Activated CD4-positive, CD25-positive, alpha-beta regulatory T cell treated with anti-CD3 and anti-CD28 coated beads, Interleukin-2, amount 50 U/mL, for 24 hours (primary cell): ENCODE results near the gene NAGS.
"Not testable (repeated sequence)": the region's sequence is repeated elsewhere in the genome, so short reads cannot be mapped to it uniquely, and the experiment has no call there.

Experiments
- ATAC-seq, 2 donors: fragments of 150-1000 bp; cut with Tn5 transposase; one replicate each; pipeline ENCODE4 v1.10.0; 2021; ENCODE audit warnings: mild to moderate bottlenecking in 1 of 2, moderate library complexity in 1 of 2

NAGS gene, protein sequence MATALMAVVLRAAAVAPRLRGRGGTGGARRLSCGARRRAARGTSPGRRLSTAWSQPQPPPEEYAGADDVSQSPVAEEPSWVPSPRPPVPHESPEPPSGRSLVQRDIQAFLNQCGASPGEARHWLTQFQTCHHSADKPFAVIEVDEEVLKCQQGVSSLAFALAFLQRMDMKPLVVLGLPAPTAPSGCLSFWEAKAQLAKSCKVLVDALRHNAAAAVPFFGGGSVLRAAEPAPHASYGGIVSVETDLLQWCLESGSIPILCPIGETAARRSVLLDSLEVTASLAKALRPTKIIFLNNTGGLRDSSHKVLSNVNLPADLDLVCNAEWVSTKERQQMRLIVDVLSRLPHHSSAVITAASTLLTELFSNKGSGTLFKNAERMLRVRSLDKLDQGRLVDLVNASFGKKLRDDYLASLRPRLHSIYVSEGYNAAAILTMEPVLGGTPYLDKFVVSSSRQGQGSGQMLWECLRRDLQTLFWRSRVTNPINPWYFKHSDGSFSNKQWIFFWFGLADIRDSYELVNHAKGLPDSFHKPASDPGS

DNA sequence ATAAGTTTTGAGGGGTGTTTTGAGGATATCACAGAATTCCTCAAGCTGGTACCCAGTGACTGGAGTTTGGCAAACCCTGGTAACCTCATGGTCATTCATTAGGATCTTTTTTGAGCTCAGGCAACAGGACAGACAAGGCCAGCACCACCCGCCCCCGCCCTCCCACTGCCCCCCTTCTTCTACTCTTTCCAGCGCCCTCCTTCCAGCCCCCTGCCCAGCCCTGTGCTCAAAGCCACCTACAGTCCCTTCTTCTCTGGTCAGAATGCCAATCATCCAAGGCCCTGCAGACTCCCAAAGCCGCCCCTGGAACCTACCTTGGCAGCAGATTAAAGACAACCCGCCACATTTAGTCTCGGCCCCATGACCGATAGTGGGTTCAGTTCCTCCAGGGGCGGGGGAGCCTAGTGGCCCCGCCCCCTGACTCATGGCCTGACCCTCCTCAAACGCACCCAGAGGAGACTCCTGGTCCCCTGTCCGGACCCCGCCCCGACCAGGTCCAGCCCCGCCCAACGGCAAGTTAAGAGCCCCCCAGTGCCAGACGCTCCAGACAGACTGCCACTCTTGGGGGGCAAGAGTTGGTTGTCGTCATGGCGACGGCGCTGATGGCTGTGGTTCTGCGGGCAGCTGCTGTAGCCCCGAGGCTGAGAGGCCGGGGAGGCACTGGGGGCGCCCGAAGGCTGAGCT, at the start of gene NAGS:
Gene NAGS, plus strand, starts transcription at position 546 of the 684 bp plus-strand sequence. Its CDS starts 42 bp downstream, at position 588.
- ATAC-seq = no peak

DNA sequence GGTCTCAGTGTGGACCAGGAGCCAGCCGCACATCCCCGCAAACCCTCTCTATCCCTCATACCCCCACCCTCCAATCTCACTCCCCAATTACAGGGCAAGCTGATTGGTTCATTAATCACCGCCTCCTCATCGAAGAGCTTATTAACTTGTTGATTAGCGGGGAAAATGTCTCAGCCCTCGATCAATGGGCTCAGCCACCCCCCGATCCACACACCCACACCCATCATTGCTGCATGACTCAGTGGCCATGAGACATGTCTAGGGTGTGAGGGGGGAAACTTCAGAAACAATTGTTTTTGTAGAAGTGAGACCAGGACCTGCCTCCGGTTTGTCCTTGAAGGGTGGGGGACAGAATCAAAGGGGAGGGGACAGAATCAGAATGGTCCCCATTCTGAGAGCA, 48.2 kb upstream of the NAGS start:
- ATAC-seq = no peak

DNA sequence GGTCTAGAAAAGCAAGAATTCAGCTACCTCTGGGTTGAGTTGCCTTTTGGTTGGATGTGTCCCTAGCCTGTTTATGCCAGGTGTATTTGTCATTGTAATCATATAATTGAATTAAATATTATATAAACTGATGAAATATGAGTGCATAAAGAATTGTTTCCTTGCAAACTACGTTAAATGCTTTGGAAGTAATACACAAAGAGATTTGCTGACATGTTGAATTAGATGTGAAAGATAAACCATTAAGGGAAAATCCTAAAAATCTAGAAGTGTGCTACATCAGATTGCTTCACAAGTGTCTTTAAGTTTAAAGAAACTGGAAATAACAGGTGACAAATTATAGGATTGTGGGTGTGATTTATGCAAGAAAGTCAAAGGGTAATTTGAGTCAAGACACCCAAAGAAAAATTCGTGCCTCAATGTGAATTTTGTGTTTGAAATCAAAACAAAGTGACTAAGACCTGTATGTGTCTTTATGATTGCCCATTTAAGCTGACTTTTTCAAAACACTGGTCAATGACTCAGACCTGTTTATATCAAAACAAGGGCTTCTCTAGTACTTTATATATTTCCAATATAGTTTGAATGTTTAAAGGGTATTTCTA, 45.6 kb upstream of the NAGS start:
- ATAC-seq = peak in 1 of 2 donors; percentile 7

DNA sequence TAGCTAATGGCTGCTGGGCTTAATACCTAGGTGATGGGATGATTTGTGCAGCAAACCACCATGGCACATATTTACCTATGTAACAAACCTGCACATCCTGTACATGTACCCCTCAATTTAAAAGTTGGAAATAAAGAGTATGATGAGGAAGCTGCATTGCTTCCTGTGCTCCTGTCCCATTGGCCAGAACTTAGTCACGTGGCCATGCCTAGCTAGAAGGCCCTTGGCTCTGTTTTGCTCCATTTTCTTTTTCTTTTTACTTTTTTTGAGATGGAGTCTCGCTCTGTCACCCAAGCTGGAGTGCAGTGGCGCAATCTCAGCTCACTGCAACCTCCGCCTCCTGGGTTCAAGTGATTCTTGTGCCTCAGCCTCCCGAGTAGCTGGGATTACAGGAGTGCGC, 43.1 kb upstream of the NAGS start:
- ATAC-seq = not testable (repeated sequence)

DNA sequence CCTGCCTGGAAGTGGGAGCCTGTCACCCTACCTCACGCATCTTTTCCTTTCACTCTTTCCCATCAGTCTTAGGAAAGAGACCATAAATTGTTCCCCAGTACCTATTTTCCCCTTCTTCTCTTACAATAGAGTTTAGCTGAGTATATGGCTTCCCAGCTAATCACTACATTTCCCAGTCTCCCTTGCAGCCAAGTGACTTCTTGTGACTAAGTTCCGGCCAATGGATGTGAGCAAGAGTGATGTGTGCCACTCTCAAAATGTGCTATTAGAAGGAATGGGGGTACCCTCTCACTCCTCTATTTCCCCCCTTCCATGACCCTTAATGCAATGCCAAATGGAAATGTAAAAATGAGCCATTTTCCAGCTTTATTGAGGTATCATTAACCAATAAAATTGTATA, 42.5 kb upstream of the NAGS start:
- no peak for ATAC-seq

DNA sequence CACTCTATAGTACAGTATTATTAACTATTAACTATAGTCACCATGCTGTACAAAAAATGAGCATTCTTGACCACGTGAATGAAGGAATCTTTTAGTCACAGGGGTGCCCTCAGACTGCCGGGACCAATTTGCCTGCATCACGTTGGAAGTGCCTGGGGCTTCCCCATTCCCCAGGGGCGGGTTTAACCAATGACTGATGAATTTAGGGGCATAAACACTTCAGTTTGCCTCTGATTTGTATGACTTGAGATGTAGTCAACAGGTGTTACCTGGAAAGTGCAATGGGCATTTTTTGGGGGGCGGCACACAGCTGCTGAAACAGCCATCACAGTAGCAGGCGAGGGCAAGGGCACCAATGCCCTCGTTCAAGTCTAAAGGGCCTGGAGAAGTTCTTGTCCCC, 41.9 kb upstream of the NAGS start:
- ATAC-seq = no peak

DNA sequence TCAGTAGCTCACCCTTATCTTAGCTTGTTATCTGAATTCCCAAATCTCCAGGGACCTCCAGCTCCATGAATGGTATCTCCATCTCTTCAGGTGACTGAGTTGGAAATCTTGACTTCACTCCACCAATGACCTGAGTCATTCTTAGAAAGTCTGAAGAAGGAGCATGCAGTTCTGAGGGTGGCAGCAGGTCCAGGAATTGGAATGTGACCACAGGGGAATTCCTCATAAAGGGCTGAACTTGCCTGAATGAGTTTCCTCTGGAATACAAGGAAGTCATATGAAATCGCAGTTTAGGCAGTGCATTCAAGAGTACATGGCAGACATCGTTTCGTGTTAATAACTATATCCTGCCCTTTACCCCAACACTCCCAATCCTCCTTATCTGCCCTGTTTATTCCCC, 38.1 kb upstream of the NAGS start:
- no peak for ATAC-seq

DNA sequence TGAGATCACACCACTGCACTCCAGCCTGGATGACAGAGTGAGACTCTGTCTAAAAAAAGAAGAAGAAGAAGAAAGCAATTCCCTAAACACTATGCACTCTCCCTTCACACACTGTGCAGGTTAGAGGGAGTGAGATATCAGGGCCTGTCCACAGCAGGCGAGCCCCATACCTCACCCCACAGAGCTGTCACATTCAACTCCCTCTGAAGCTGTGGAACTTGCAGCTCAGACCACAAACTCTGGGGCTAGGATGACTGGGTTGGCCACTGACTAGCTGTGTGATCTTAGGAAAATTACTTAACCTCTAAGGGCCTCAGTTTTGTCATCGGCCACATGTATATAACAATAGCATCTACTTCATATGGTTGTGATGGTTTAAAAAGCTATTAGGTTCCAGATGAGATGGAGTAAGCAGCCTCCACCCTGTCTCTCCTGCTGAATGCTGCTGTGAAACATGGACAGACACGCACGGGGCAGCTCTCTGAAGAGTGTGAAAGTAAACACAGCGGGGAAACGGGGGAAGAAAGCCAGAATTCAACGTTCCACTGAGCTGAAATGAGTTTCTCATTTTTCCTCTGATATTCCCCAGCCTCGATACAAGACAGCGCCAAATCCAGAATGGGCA, 37.1 kb upstream of the NAGS start:
- no peak for ATAC-seq

DNA sequence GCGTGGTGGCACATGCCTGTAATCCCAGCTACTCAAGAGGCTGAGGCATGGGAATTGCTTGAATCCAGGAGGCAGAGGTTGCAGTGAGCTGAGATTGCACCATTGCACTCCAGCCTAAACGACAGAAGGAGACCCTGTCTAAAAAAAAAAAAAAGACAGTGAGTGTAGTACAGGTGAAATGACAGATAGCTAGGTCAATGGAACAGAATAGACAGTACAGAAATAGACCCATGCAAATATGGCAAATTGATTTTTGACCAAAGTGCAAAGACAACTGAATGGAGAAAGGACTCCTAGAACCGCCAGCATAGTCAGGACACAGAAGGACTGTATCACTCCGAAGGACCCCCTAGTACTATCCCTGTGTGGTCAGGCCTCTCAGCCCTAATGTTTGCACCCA, 34.1 kb upstream of the NAGS start:
- ATAC-seq = no peak

DNA sequence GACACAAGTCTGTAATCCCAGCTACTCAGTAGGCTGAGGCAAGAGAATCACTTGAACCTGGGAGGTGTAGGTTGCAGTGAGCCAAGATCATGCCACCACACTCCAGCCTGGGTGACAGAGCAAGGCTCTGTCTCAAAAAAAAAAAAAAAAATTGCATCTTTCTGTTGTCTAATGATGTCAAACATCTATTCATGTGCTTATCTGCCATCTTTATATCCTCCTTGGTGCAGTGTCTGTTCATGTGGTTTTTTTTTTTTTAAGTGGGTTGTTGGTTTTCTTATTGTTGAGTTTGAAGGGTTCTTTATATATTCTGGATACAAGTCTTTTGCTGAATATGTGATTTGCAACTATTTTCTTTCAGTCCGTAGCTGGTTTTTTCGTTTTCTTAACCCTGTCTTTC, 33.0 kb upstream of the NAGS start:
- not testable (repeated sequence) for ATAC-seq

DNA sequence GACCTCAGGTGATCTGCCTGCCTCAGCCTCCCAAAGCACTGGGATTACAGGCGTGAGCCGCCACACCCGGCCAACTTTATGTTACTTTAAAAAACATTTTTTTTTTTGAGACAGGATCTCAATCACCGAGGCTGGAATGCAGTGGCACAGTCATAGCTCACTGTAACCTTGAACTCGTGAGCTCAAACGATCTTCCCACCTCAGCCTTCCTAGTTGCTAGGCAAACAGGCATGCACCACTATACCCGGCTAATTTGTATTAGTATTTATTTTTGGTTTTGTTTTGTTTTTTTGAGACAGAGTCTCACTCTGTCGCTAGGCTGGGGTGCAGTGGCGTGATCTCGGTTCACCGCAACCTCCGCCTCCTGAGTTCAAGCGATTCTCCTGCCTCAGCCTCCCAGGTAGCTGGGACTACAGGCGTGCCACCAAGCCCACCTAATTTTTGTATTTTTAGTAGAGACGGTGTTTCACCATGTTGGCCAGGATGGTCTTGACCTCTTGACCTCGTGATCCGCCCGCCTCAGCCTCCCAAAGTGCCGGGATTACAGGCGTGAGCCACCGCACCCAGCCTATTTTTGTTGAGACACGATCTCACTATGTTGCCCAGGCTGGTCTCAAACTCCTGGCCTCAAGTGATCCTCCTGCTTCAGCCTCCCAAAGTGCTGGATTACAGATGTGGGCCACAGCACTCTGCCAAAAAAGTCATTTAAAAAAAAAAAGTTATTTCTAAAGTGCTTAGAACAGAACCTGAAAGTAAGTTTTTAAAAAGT, 31.8 kb upstream of the NAGS start:
- not testable (repeated sequence) for ATAC-seq

DNA sequence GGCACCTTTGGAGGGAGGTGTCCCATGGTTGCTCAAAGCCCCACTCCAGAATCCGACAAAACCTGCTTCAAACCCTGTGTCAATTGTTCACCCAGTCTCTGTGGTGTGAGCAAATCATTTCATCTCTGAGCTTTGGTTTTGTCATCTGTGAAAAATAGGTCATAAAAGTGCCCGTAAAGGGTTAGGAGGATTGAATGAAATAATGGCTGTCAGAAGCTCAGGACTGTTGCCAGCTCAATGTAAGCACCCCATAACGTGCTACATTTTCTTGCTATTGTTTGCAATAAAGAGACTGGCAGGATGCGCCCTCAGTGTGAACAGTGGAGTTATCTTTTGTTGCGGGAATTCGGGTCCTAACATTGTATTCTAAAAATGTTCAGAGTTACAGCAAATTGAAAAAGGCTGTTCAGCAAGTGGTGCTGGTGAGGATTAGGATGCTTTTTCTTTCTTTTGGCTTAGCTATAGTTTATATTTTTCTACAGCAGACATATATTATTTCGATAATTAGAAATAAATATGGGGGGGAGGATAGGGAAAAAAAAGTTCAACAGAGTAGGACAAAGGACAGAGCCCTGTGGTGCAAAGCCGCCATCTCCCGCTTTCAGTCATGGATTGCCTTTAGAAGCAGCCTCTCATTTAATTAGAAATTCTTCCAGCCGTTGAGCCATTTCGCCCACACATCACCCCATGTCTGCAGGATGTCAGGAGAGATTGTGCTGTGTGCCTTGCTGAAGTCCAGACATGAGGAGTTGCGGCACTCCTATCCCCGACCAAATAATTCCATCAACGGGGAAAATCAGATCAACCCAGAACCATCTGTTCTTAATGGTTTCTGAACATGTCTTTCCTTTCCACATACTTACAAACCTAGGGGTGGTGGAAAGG, 29.8 kb upstream of the NAGS start:
- ATAC-seq = no peak

DNA sequence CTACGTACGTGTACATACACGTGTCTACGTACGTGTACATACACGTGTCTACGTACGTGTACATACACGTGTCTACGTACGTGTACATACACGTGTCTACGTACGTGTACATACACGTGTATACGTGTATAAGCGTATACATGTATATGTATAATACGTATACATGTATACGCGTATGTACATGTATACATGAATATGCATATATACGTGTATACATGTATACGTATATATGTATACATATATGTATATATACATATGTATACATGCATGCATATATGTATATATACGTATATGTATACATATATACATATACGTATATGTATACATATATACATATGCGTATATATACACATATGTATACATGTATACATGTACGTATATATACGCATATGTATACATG, 28.5 kb upstream of the NAGS start:
- no peak for ATAC-seq

DNA sequence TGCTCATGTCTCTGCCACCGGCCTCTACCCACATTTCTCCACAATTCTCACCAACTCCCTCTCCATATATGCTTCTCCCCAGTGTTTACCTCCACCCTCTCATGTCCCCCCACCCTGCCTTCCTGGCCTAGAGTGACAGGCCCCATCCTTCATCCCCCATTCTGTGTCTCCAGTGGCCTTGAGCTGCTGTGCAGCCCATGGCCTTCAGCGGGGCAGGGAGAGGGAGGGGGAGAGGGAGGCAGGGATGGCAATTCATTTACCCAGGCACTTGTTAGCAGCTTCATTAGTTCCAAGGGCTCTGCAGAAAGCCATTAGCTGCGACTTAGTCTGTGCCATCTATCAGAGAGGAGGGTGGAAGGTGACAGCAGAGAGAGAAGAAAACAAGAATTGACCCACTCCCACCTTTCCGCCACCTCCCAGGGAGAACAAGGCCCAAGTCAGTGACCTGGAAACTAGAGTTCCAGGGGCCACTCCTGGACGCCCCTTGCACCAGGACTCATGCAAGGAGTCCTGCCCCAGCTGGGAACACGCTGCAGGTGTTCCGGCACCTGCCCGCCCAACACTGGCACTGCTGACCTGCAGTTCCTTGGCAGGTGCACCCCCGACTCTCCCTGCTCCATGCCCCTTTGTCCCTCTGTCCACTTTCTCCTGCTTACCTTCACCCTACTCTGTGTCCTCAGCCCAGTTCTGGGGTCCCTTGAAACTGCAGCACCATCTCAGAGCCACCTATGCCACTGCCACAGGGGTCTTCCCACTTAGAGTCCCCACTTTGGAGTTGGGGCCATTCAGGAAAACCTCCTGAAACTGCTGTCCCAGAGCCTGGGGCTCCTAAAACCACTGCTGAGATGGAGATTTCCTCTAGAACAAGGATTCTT, 27.2 kb upstream of the NAGS start:
- no peak for ATAC-seq

DNA sequence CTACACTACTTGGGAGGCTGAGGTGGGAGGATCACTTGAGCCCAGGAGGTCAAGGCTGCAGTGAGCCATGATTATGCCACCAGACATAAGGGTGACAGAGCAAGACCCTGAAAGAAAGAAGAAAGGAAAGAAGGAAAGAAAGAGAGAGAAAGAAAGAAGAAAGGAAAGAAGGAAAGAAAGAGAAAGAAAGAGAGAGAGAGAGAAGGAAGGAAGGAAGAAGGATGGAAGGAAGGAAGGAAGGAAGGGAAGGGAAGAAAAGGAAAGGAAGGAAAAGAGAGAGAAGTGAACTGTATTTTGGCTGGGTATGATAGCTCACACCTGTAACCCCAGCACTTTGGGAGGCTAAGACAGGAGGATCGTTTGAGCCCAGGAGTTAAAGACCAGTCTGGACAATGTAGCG, 26.3 kb upstream of the NAGS start:
- no peak for ATAC-seq

DNA sequence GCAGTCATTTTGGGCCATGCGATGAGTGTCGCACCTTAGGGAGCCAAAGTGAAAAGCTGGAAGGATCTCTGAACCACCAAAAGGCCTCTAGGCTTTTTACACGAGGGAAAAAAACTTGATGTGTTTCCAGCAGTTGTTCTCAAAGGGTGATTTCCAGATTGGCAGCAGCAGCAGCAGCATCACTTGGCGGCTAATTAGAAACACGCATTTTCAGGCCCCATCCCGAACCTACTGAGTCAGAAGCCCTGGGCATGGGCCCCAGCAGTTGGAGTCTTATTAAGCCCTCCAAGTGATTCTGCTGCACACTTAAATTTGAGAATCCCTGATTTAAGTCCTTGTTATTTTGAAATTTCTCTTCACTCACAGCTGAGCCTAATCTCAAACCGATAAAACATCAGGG, 25.4 kb upstream of the NAGS start:
- no peak for ATAC-seq

DNA sequence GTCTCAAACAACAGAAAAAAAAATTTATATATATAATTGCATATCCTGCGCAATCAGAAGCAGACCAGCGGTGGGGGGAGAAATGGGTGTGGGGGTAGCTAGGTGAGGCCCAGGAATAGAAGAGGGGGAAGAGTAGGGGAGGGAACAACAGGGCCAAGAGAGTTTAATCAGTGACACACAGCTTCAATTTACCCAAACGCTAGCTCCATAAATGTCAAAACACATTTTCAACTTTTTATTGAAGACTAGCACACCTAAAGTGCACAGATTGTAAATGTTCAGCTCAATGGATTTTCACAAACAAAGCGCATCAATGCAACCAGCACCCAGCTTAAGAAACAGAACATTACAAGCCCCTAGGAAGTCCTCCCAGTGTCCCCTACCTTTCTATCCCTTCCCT, 24.8 kb upstream of the NAGS start:
- ATAC-seq = no peak

DNA sequence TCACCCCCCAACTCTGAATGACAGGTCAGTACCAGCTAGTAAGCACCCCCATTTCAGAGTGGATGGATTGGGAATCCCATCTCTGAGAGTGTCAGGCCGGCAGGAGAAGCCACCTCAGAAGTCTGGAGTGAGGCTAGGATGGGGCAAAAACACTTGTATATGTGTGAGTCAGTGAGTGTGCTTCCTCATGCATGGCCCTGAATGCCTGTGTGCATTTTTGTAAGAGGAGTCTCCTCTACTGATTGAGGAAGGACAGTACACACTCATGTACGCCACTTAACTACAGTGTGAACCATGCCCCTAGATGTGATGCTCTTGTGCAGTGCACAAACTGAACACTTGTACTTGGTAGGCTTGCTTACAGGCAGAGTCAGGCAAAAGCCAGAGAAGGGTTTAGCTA, 22.3 kb upstream of the NAGS start:
- ATAC-seq = no peak

DNA sequence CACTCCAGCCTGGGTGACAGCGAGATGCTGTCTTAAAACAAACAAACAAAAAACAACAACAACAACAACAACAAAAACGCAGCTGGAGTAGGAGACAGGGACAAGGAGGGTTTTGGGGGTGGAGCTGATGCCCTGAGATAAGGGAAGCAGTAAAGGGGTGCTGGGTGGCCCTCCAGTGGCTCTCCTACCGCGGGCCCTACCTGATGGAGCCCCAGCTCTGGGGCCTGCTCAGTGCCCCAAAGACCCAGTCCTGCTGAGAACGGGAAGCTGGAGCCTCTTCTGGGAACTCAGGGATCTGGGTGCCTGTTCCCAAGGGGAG, 21.3 kb upstream of the NAGS start:
- no peak for ATAC-seq
